HCT116 (cell line): ENCODE results near the gene KRTAP5-9. TPM values are rescaled to one million over a fixed set of nuclear protein-coding genes. Genes with fewer than 3 reads are reported as not detected.

Experiments used
- ATAC-seq: fragments of 200-7000 bp; cut with Tn5 transposase; 2 replicates; pipeline ENCODE4 v1.9.1; 2020; ENCODE audit warnings: mild to moderate bottlenecking, moderate library complexity
- BruUV-seq: library from RNA; stranded (reverse); fragments of 400-500 nt; replicated peaks from 2 replicates; lab custom pipeline; 2021; lab: Mats Ljungman, UMichigan
- CTCF ChIA-PET: fragments of 300-600 bp; sonication (Branson Sonifier 250); formaldehyde crosslinking; loops from one replicate; lab custom pipeline; 2021; ENCODE audit warnings: antibody characterized with exemption; lab: Charles Lee
- POLR2A ChIA-PET: fragments of 300-600, 350-600 bp; sonication (Branson Sonifier 250); formaldehyde crosslinking; loops from one replicate; lab custom pipeline; 2021; ENCODE audit warnings: antibody characterized with exemption; lab: Charles Lee
- RAD21 ChIA-PET, 2 experiments: fragments of 300-600 bp; sonication (Branson Sonifier 250); formaldehyde crosslinking; loops; one replicate each; lab custom pipeline; 2023; ENCODE audit warnings: low total read pairs in 2 of 2; ENCODE audit not compliant: uncharacterized antibody in 2 of 2, unreplicated experiment in 2 of 2, low non-redundant PET in 1 of 2; lab: Charles Lee
- DNase-seq: peaks from one replicate; pipeline ENCODE4 v3.0.0-alpha.2; 2010; ENCODE audit warnings: low read depth, low spot score
- H2AFZ ChIP-seq: fragments of 200-600 bp; shearing (Covaris generic), sonication (generic); 2 replicates; pipeline ENCODE4 v1.6.1; 2017; ENCODE audit warnings: low read depth, mixed run types, mixed read lengths, antibody characterized with exemption, low read length; ENCODE audit not compliant: poor library complexity, severe bottlenecking
- H3K27ac ChIP-seq: 2 replicates; pipeline ENCODE4 v1.5.1; 2012; ENCODE audit warnings: low read depth, low read length
- H3K27me3 ChIP-seq: fragments of 200-600 bp; sonication (generic); 2 replicates; pipeline ENCODE4 v1.6.1; 2016; ENCODE audit warnings: mixed run types, low read length, mixed read lengths; ENCODE audit not compliant: insufficient read depth
- H3K36me3 ChIP-seq, 2 experiments: fragments of 200-500 bp in 1 of 2; fragments of 200-600 bp in 1 of 2; sonication (Bioruptor generic) in 1 of 2; sonication (generic) in 1 of 2; 2 replicates each; pipeline versions ENCODE4 v1.5.1 to v1.6.1; 2014 to 2016; ENCODE audit warnings: low read length in 2 of 2, inconsistent platforms in 1 of 2, mixed read lengths in 1 of 2, mixed run types in 1 of 2; ENCODE audit not compliant: insufficient read depth in 2 of 2, control insufficient read depth in 1 of 2
- H3K4me1 ChIP-seq, 2 experiments: fragments of 200-600 bp in 1 of 2; sonication (generic) in 1 of 2; 2 replicates each; pipeline versions ENCODE4 v1.5.1 to v1.6.1; 2012 to 2017; ENCODE audit warnings: low read length in 2 of 2, inconsistent platforms in 1 of 2, mild to moderate bottlenecking in 1 of 2, mixed read lengths in 1 of 2, mixed run types in 1 of 2, moderate library complexity in 1 of 2; ENCODE audit not compliant: insufficient read depth in 2 of 2, control insufficient read depth in 1 of 2
- H3K4me2 ChIP-seq: fragments of 200-600 bp; sonication (generic); 2 replicates; pipeline ENCODE4 v1.6.1; 2017; ENCODE audit warnings: mixed run types, low read length, mixed read lengths
- H3K4me3 ChIP-seq, 2 experiments: fragments of 200-600 bp in 1 of 2; sonication (generic) in 1 of 2; replicated peaks in 1 of 2; 2 replicates each; pipeline ENCODE4 v1.5.1; 2011 to 2016; ENCODE audit warnings: low read length in 2 of 2, control low read depth in 1 of 2, low read depth in 1 of 2, mild to moderate bottlenecking in 1 of 2, mixed read lengths in 1 of 2, mixed run types in 1 of 2
- H3K79me2 ChIP-seq: fragments of 200-600 bp; sonication (generic); 2 replicates; pipeline ENCODE4 v1.6.1; 2017; ENCODE audit warnings: mild to moderate bottlenecking, mixed run types, low read length, moderate library complexity, mixed read lengths; ENCODE audit not compliant: insufficient read depth
- H3K9ac ChIP-seq: fragments of 200-600 bp; sonication (generic); 2 replicates; pipeline ENCODE4 v1.6.1; 2016; ENCODE audit warnings: low read length, mixed read lengths
- H3K9me2 ChIP-seq: fragments of 200-600 bp; sonication (generic), shearing (Covaris generic); 2 replicates; pipeline ENCODE4 v1.6.1; 2017; ENCODE audit warnings: mixed run types, mild to moderate bottlenecking, moderate library complexity; ENCODE audit not compliant: insufficient read depth
- H3K9me3 ChIP-seq, 2 experiments: fragments of 200-500 bp in 1 of 2; fragments of 200-600 bp in 1 of 2; sonication (Bioruptor generic) in 1 of 2; sonication (generic) in 1 of 2; 2 replicates each; pipeline ENCODE4 v1.6.1; 2014 to 2017; ENCODE audit warnings: low read length in 2 of 2, mixed read lengths in 2 of 2, inconsistent platforms in 1 of 2, low read depth in 1 of 2, mild to moderate bottlenecking in 1 of 2, mixed run types in 1 of 2, moderate library complexity in 1 of 2; ENCODE audit not compliant: control insufficient read depth in 1 of 2, insufficient read depth in 1 of 2
- H4K20me1 ChIP-seq: fragments of 200-600 bp; sonication (generic), shearing (Covaris generic); 2 replicates; pipeline ENCODE4 v1.6.1; 2017; ENCODE audit warnings: mixed run types, mild to moderate bottlenecking, moderate library complexity; ENCODE audit not compliant: insufficient read depth
- CEBPB ChIP-seq: IDR thresholded peaks from 2 replicates; pipeline ENCODE4 v1.6.1; 2012; ENCODE audit warnings: low read depth
- EGR1 ChIP-seq: IDR thresholded peaks from 2 replicates; pipeline ENCODE4 v1.6.1; 2012; ENCODE audit warnings: low read depth
- EZH2phosphoT487 ChIP-seq: fragments of 200-600 bp; IDR thresholded peaks from 2 replicates; pipeline ENCODE4 v1.6.1; 2018; ENCODE audit warnings: antibody characterized with exemption, borderline replicate concordance
- POLR2AphosphoS5 ChIP-seq: IDR thresholded peaks from 2 replicates; pipeline ENCODE4 v1.6.1; 2011; ENCODE audit warnings: mild to moderate bottlenecking, low read depth, low read length, moderate library complexity
- RAD21 ChIP-seq: IDR thresholded peaks from 2 replicates; pipeline ENCODE4 v1.6.1; 2012; ENCODE audit warnings: low read depth, mild to moderate bottlenecking
- SIN3A ChIP-seq: IDR thresholded peaks from 2 replicates; pipeline ENCODE4 v1.6.1; 2012; ENCODE audit warnings: low read depth
- SP1 ChIP-seq: IDR thresholded peaks from 2 replicates; pipeline ENCODE4 v1.6.1; 2012; ENCODE audit warnings: low read depth
- TCF7L2 ChIP-seq: IDR thresholded peaks from 2 replicates; pipeline ENCODE4 v1.7.0; 2011; ENCODE audit warnings: borderline replicate concordance, inconsistent platforms; ENCODE audit not compliant: insufficient read depth, insufficient read length; ENCODE audit errors: extremely low read depth
- ZNF274 ChIP-seq: fragments of 200-500 bp; sonication (Bioruptor generic); IDR thresholded peaks from 2 replicates; pipeline ENCODE4 v1.6.1; 2014; ENCODE audit warnings: mild to moderate bottlenecking, low read depth, low read length, inconsistent platforms
- intact Hi-C: fragments of 100-400 bp; cut with micrococcal nuclease; formaldehyde crosslinking; loops from 2 replicates; pipeline ENCODE4 v1.10.0; 2022
- total RNA-seq: library from RNA; stranded (reverse); gene quantifications from one replicate; pipeline ENCODE4 v1.2.1, GENCODE V29; 2021; ENCODE audit not compliant: unreplicated experiment
- TF ChIP-seq, protein P1 (sequence below): IDR thresholded peaks from 2 replicates; pipeline ENCODE4 v1.6.1; 2012; ENCODE audit warnings: low read depth
- TF ChIP-seq, protein P2 (sequence below): IDR thresholded peaks from 2 replicates; pipeline ENCODE4 v1.6.1; 2012

Gene KRTAP5-9
- total RNA-seq, 1 experiment from 2014 or later = 0.27 TPM

GRCh38 chr11:71501071-71501985 lies 46.9 kb upstream of the KRTAP5-9 start:
- Histone ChIP-seq H3K79me2 (no peaks in the 10 kb centered on the region), H3K9me3 (no peaks in the 10 kb centered on the region), H3K27ac (no peak overlapping the region), H3K36me3 (peaks cover 9 to 12% of the 10 kb centered on the region in 2 experiments; a peak in 1 of 4 replicates), H3K4me3 (no peak overlapping the region), H3K9me2 (no peaks in the 10 kb centered on the region), H3K4me2 (peak overlapping the region; percentile 45), H3K27me3 (no peaks in the 10 kb centered on the region), H4K20me1 (no peaks in the 10 kb centered on the region), H3K9ac (no peak overlapping the region), H3K4me1 (peaks cover 11 to 12% of the 10 kb centered on the region in 2 experiments; a peak in 3 of 4 replicates), H2AFZ (no peak overlapping the region)
- no TSS peak for BruUV-seq
- ATAC-seq (0 out of 2 replicates have a peak, but pooled peaks have one; percentile 18), DNase-seq (no peak)
- POLR2A ChIA-PET = no interaction called here
- RAD21 ChIA-PET = no interaction called here
- intact Hi-C loops = no loop called here
- CTCF ChIA-PET = no interaction called here
- TF ChIP-seq CEBPB (no peak), RAD21 (no peak), SP1 (no peak), POLR2AphosphoS5 (no peak), SIN3A (no peak), TCF7L2 (no peak), EGR1 (no peak), EZH2phosphoT487 (no peak), ZNF274 (no peak)
- TF ChIP-seq, protein P1, sequence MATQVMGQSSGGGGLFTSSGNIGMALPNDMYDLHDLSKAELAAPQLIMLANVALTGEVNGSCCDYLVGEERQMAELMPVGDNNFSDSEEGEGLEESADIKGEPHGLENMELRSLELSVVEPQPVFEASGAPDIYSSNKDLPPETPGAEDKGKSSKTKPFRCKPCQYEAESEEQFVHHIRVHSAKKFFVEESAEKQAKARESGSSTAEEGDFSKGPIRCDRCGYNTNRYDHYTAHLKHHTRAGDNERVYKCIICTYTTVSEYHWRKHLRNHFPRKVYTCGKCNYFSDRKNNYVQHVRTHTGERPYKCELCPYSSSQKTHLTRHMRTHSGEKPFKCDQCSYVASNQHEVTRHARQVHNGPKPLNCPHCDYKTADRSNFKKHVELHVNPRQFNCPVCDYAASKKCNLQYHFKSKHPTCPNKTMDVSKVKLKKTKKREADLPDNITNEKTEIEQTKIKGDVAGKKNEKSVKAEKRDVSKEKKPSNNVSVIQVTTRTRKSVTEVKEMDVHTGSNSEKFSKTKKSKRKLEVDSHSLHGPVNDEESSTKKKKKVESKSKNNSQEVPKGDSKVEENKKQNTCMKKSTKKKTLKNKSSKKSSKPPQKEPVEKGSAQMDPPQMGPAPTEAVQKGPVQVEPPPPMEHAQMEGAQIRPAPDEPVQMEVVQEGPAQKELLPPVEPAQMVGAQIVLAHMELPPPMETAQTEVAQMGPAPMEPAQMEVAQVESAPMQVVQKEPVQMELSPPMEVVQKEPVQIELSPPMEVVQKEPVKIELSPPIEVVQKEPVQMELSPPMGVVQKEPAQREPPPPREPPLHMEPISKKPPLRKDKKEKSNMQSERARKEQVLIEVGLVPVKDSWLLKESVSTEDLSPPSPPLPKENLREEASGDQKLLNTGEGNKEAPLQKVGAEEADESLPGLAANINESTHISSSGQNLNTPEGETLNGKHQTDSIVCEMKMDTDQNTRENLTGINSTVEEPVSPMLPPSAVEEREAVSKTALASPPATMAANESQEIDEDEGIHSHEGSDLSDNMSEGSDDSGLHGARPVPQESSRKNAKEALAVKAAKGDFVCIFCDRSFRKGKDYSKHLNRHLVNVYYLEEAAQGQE = no peak
- TF ChIP-seq, protein P2, sequence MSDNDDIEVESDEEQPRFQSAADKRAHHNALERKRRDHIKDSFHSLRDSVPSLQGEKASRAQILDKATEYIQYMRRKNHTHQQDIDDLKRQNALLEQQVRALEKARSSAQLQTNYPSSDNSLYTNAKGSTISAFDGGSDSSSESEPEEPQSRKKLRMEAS = no peak
